ENCODE data around the gene DCST1. TPM values are rescaled to one million over a fixed set of nuclear protein-coding genes. Genes with fewer than 3 reads are reported as not detected.

The DCST1 gene
- polyA plus RNA-seq, 3 donors, result 0.12 to 0.61 (median 0.32) TPM

GRCh38 chr1:155011437-155012025 is 22.1 kb upstream of the DCST1 start:
- DNase-seq (ENCODE audit: extremely low read depth in 1 of 11, low read depth in 9 of 11, low spot score in 4 of 11), result no peak

DNA sequence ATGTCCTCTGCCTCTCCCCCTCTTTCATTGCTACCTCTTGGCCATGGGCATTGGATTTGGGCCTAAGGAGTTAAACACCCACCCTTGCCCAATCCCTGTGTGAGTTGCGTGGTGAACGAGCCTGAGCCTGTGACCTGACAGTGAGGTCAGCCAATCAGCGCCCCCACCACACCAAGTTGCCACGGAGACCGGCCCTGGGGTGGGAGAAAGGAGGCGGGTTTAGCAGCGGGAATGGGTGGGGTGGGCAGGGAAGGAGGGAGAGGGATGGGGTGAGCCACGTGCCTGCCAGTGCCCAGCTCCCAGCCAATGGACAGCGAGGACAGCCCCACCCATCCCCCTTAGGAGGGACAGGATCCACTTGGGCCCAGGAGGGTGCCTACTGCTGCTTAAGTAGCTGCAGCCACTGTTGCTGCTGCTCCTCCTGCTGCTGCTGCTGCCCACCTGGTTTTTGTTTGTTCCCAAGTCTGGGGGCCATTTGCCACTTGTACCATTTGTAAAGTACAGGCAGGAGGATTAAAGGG is 21.5 kb upstream of the DCST1 start:
- DNase-seq (ENCODE audit: extremely low read depth in 1 of 11, low read depth in 9 of 11, low spot score in 4 of 11), result peak in 3 of 11 donors; percentile 8 to 18 (median 16)

DNA sequence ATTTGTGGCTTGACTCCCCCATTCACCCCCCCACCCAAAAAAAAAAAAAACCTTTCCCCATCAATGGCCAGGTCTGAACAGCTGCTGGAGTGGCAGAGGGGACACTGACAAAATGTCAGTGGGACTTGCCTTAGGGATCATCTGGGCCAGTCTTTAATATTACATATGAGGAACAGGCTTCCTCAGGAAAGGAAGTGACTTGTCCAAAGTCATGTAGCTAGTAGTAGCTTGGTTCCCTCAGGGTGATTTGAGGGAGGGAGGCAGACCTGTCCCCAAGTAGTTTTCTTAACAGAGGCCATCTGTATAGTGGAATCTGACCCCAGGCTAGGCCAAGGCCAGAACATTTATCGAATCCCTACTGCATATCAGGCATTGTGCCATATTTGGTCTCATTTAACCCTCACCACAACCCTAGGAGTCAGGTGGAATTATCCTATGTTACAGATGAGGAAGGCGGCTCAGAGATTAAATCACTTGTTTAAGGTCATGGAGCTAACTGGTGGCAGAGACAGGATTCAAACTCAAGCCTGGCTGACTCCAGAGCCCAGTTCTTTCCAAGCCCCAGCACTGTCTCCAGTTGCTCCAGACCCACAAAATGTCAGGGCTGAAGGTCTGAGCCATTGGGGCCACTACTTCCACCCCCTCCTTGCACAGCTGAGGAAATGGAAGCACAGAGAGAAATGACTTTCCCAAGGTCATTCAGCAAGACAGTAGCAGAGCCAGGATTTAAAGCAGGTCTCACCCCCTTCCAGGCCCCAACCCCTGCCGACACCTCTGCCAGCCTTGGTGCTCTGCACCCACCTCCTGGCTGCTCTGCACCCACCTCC is 20.6 kb upstream of the DCST1 start:
- no peak for DNase-seq (ENCODE audit: extremely low read depth in 1 of 11, low read depth in 9 of 11, low spot score in 4 of 11)

- no peak for DNase-seq (ENCODE audit: extremely low read depth in 1 of 11, low read depth in 9 of 11, low spot score in 4 of 11)
Measured at GRCh38 chr1:155013632-155014031, 20.0 kb upstream of the DCST1 start.

DNA sequence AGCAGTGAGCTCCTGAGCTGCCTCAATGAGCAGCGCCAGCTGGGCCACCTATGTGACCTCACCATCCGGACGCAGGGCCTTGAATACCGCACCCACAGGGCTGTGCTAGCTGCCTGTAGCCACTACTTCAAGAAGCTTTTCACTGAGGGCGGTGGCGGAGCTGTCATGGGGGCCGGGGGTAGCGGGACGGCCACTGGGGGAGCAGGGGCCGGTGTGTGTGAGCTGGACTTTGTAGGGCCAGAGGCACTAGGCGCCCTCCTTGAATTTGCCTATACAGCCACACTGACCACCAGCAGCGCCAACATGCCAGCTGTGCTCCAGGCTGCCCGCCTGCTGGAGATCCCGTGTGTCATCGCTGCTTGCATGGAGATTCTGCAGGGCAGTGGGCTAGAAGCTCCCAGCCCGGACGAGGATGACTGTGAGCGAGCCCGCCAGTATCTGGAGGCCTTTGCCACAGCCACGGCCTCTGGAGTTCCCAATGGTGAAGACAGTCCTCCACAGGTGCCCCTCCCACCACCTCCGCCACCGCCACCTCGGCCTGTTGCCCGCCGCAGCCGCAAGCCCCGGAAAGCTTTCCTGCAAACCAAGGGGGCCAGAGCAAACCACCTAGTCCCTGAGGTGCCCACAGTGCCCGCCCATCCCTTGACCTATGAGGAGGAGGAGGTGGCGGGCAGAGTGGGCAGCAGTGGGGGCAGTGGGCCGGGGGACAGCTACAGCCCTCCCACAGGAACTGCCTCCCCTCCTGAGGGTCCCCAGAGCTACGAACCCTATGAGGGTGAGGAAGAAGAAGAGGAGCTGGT is 18.7 kb upstream of the DCST1 start:
- no peak for DNase-seq (ENCODE audit: extremely low read depth in 1 of 11, low read depth in 9 of 11, low spot score in 4 of 11)

- DNase-seq (ENCODE audit: extremely low read depth in 1 of 11, low read depth in 9 of 11, low spot score in 4 of 11), result no peak
Measured at GRCh38 chr1:155015527-155016230, 17.9 kb upstream of the DCST1 start.

DNA sequence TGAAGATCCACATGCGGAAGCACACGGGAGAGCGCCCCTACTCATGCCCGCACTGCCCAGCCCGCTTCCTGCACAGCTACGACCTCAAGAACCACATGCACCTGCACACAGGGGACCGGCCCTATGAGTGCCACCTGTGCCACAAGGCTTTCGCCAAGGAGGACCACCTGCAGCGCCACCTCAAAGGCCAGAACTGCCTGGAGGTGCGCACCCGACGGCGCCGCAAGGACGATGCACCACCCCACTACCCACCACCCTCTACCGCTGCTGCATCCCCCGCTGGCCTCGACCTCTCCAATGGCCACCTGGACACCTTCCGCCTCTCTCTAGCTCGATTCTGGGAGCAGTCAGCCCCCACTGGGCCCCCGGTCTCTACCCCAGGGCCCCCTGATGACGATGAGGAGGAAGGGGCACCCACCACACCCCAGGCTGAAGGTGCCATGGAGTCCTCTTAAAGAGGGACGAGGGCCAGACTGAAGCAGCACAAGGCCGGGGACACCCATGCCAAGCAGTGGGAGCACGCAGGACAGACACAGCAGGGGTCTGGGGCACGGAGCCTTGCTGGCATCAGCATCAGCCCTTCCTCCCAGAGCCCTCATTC is 17.3 kb upstream of the DCST1 start:
- no peak for DNase-seq (ENCODE audit: extremely low read depth in 1 of 11, low read depth in 9 of 11, low spot score in 4 of 11)

DNA sequence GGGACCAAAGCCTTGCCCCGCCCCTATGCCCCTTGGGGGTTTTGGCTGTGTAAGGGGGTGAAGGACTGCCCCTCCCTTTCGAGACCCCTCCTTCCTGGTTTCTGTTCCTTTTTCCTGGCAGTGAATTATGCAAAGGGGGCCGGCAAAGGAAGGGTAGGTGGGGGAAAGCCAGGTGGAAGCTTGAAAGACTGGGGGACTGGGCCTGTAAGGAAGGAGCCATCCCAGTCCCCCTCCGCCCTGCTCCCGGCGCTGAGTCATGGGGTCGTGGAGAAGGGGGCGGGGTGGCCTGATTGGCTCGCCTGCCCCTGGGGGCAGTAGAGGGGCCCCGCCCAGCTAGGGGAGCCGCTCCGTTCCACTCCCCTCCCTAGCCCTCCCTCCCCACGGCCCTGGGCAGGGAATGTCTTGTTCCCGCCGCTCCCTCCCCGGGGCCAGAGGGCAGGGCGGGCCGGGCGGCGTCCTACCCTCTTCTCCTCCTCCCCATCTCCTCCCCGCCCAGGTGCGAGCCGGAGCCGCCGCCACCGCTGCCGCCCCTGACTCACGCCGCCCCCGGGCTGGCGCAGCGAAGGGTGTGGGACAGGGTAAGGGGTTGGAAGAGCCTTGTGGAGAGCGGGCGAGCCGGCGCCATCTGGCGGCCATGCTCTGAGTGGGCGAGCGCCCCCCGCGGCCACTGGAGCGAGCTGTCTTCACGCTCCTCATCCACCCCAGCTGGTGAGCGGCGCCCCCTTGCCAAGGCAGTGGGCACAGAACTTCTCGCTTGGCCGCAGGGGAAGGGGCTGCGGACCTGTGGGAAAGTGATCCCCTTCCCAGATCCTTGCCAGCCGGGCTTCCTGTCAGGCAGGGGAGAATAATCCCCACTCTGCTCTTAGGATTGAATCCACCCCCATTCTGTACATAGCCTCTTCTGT is 16.3 kb upstream of the DCST1 start:
- DNase-seq (ENCODE audit: extremely low read depth in 1 of 11, low read depth in 9 of 11, low spot score in 4 of 11), result peak in 6 of 11 donors; percentile 81 to 85 (median 83)

GRCh38 chr1:155017946-155018316 is 15.7 kb upstream of the DCST1 start:
- DNase-seq (ENCODE audit: extremely low read depth in 1 of 11, low read depth in 9 of 11, low spot score in 4 of 11), result no peak

DNA sequence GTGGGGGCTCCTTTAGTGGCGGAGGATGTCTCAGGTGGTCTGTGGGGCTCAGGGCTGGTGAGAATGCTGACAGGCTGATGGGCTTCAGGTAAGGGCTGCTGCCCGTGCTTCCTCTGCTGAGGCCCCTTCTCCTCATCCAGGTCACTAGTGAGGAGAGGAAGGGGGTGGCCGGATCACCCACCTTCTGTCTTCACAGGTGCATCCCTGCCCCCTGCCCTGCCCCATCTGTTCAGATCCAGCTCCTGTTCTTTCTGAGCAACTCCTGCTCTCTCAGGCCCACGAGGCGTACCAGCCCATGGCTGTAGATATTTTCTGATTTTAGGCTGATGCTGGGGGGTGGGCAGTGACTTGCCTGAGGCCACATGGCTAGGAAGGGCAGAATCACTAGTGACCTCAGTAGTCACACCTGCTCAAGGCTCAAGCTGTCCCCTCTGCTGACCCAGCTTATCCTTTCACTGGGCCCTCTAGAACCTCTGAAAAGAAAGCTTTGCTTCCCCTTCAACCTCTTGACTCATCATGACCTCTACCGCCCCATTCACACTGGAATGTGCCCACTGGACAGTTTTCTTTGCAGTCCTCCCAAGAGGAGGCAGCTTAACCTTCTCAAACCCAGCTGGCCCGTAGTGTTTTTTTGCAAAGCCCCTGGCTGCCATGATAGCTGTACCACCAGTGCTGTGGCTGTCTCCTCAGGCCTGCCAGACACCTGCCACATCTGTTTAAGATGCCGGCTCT is 14.8 kb upstream of the DCST1 start:
- no peak for DNase-seq (ENCODE audit: extremely low read depth in 1 of 11, low read depth in 9 of 11, low spot score in 4 of 11)

DNA sequence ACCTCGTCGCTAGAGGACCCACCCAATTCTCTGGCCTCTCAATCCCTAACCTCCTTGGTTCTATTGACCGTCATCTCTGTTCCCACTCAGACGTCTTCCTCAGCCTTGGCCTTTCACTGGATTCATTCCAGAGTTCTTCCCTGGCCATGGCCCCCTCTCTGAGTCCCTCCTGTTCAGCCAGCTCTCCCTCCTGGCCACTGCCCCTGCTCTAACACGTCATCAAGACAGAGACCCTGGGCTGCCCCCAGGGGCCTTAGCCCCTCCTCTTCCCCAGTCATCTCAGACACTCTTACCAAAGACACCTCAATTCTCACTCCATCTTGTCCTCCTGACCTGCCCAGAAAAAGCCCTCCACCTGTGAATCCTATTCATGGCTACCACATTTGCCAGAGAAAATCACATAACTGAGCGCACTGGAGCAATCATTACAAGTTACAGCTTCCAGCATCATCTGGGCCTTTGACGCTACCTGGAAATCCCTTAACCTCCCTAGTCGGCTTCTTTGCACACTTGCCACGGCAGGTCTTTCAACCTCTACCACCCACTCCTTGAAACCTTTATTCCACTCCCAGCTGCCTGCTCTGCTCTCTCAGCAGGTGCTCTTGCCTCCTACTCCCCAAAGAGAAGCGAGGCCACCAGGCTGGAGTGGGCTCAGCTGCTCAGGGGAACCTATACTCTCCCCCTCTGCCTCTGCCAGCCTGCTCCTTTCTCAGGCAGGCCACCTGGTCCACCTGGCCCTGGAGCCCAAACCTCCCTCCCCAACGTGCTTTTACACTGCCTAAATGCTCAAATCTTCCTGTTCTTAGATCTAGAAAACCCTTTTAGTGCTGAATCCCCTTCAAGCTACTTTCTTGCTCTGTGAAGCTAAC is 14.0 kb upstream of the DCST1 start:
- no peak for DNase-seq (ENCODE audit: extremely low read depth in 1 of 11, low read depth in 9 of 11, low spot score in 4 of 11)

DNA sequence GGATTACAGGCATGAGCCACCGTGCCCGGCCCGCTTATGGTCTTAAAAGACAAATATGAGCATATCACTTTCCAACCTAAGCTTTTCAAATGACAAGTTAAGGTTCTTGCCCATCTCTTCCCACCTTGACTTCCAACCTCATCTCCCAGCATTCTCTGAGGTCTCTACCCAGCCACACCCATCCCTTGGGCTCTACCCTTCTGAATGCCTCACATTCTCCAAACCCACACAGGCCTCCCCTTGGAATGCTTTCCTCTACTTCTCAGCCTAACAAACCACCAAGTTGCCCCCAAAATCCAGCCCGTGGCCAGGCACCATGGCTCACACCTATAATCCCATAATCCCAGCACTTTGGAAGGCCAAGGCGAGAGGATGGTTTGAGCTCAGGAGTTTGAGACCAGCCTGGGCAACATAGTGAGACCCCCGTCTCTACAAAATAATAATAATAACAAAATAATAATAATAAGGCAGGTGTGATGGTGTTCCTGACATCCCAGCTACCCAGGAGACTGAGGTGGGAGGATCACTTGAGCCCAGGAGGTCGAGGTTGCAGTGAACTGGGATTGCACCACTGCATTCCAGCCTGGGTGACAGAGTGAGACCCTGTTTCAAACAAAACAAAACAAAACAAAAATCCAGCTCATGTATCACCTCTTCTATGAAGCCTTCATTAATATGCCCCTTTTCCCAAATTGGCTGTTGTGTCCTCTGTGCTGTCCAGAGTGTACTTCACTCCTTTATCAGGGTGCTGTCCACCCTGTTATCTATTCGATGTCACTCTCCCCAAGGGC is 11.3 kb upstream of the DCST1 start:
- DNase-seq (ENCODE audit: extremely low read depth in 1 of 11, low read depth in 9 of 11, low spot score in 4 of 11), result no peak

DNA sequence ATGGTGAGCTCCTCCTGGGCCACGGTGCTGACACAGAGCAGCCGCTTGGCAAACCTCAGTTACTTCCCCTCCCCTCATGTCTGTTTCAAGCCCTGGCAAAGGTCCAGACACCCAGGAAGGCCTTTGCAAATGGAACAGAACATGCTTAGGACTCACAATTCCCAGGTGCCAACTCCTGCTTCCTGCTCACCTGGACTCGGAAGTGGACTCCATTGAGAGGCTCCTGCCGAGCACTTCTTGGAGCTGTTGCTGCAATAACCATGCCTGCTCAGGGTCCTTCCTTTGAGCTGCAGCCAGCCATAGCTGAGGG is 10.7 kb upstream of the DCST1 start:
- no peak for DNase-seq (ENCODE audit: extremely low read depth in 1 of 11, low read depth in 9 of 11, low spot score in 4 of 11)

DNA sequence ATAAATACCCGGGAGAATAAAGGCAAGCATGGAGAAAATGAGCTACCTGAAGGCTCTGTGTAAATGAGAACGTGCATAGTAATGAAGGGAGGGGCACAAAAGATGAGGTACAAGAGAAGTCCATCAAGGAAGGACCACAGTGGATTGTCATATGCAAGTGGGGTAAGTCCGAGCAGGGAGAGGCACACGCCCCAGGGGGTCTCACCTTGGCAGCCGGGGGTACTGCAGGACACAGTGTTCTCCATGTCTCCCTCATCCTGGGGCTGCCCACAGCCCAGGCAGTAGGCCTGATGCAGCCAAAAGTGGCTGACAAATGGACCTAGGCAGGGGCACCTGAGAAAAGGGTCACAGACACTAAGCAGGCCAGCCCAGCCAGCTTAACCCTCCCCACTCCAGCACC is 10.0 kb upstream of the DCST1 start:
- DNase-seq (ENCODE audit: extremely low read depth in 1 of 11, low read depth in 9 of 11, low spot score in 4 of 11), result no peak

DNA sequence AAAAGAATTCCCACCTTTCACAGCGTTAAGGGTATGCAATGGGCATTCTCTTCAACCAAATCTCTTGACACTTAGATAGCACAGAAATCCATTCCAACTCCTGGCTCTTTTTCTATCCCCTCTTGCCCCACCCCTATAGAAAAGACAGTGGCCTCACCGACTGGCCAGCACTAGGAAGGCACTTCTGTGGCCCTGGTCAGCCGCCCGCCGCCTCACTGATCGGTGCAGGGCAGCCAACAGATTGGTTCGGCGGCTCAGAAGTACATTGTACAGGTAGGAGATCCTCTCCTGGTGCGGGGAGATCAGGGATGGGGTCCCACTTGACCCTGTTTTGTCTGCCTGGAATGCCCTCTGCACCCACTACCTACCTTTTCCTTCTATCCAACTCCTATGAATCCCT is 9.3 kb upstream of the DCST1 start:
- no peak for DNase-seq (ENCODE audit: extremely low read depth in 1 of 11, low read depth in 9 of 11, low spot score in 4 of 11)

DNA sequence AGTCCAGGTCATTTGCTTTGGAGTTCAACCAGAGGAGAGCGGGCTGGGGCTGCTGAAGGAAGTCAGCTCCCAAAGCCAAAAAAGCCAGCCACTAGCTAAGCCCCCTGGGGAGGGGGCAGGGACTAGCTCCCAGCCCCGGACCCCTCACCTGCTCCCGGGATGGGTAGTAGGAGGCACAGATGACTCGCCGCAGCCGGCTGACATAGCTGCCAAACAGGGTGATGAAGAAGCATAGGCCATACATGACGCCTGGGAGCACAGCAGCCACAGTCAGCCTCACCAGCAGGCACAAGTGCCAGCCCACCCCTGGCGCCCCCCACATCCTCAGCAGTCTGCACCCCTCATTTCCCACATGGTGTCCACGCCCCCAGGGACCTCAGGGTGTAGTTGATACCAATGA is 7.5 kb upstream of the DCST1 start:
- DNase-seq (ENCODE audit: extremely low read depth in 1 of 11, low read depth in 9 of 11, low spot score in 4 of 11), result no peak
